Heart right ventricle (tissue), 16 donors: ENCODE measurements around the gene CA10. TPM values are rescaled to one million over a fixed set of nuclear protein-coding genes. Genes with fewer than 3 reads are reported as not detected.

ENCODE experiments used
- ATAC-seq, 8 donors: fragments of 200-7000 bp; cut with Tn5 transposase; one replicate each; pipeline ENCODE4 v1.9.1; 2020; ENCODE audit warnings: mild to moderate bottlenecking in 8 of 8, moderate library complexity in 8 of 8, moderate number of reproducible peaks in 1 of 8
- DNase-seq, 2 donors: peaks; one replicate each; pipeline ENCODE4 v3.0.0-alpha.2; 2020
- H3K27ac ChIP-seq, 10 donors: fragments of 200-600 bp; sonication (generic) in 2 of 10; one replicate each; pipeline versions ENCODE4 v1.5.0 to v1.8.0; 2020 to 2022; ENCODE audit warnings: mild to moderate bottlenecking in 3 of 10
- H3K27me3 ChIP-seq, 7 donors: fragments of 200-600 bp; one replicate each; pipeline ENCODE4 v1.8.0; 2021 to 2022; ENCODE audit warnings: mild to moderate bottlenecking in 2 of 7
- H3K36me3 ChIP-seq, 9 donors: fragments of 200-600 bp; sonication (generic) in 1 of 9; one replicate each; pipeline versions ENCODE4 v1.5.0 to v1.8.0; 2020 to 2022; ENCODE audit warnings: mild to moderate bottlenecking in 2 of 9
- H3K4me1 ChIP-seq, 9 donors: fragments of 200-600 bp; sonication (generic) in 1 of 9; one replicate each; pipeline versions ENCODE4 v1.5.0 to v1.8.0; 2020 to 2022; ENCODE audit warnings: mild to moderate bottlenecking in 4 of 9
- H3K4me3 ChIP-seq, 10 donors: fragments of 200-600 bp; sonication (generic) in 2 of 10; one replicate each; pipeline versions ENCODE4 v1.5.0 to v1.8.0; 2020 to 2022; ENCODE audit warnings: mild to moderate bottlenecking in 7 of 10, moderate library complexity in 2 of 10
- H3K9me3 ChIP-seq, 11 donors: fragments of 200-600 bp in 10 of 11; sonication (generic) in 2 of 11; one replicate each; pipeline versions ENCODE4 v1.5.0 to v1.8.0; 2013 to 2022; ENCODE audit warnings: mild to moderate bottlenecking in 2 of 11, control low read depth in 1 of 11, moderate library complexity in 1 of 11
- CTCF ChIP-seq, 9 donors: fragments of 200-600 bp; sonication (generic) in 2 of 9; IDR thresholded peaks; one replicate each; pipeline versions ENCODE4 v1.5.0 to v1.8.0; 2021 to 2022; ENCODE audit warnings: antibody characterized with exemption in 9 of 9, mild to moderate bottlenecking in 5 of 9, moderate library complexity in 1 of 9
- WGBS, 2 donors: extraction: QIAGEN DNeasy Blood & Tissue Kit; methylation state at CpG; one replicate each; pipeline ENCODE4 v1.1.7; 2013; ENCODE audit warnings: inconsistent platforms in 1 of 2; 5-methylcytosine and 5-hydroxymethylcytosine counted together
- intact Hi-C, 10 donors: fragments of 100-400 bp; cut with DNase I; formaldehyde crosslinking; loops; one replicate each; pipeline versions ENCODE4 v1.11.1 to v1.14.2; 2022
- polyA plus RNA-seq, 2 donors: library from polyadenylated mRNA; stranded (reverse); fragments of 200-250 nt; gene quantifications; one replicate each; pipeline ENCODE4 v1.2.3, GENCODE V29; 2013
- total RNA-seq, 10 donors: library from RNA; stranded (reverse); fragmentation: NEBNext Ultra II Directional in 3 of 10; extraction: Animal tissue kit (Norgen Biotek cat#: 25700) in 3 of 10; gene quantifications; one replicate each; pipeline versions ENCODE4 v1.2.1 to v1.2.4, GENCODE V29; 2021 to 2023
- donor health status: Arrhythmogenic right ventricular cardiomyopathy.
- donor health status: ischemic (EF 13 %, LVEDD 7.1; RV severe dilation, severe dysfunction).
- donor health status: healthy with polysubstance abuse.
- donor health status: DM: no; HTN: yes; CAD: no.
- donor health status: DM: no; HTN: no; CAD: no.
- donor health status: ischemic (EF 25% LVEDD 6.9; RV normal size, moderate dysfunction).
- donor health status: ischemic (EF 25% LVEDD 5.7; RV mildly dilated, moderate dysfunction).
- donor health status: healthy.
- donor health status: DM: yes; HTN: yes; CAD: no.
- donor health status: Ischemic cardiomyopathy.
- donor health status: ischemic (EF 35%, LVEDD 5.7; RV mildly dilated, moderate dysfunction).
- donor health status: nonischemic (EF 11% LVEDD 7.7; RV severe dilation, severe dysfunction).
- donor health status: DM: yes; HTN: yes; CAD: no.
- donor health status: PGD.
- donor health status: ischemic (EF 29% LVEDD 5.4; RV normal size, mild dysfunction).
- donor health status: nonischemic (EF 23%, LVEDD 6.1; RV moderate dilation, normal function).

CA10 gene
- total and polyA plus RNA-seq, 12 donors, result not detected

GRCh38 chr17:51954232-51954765 lies 204.2 kb downstream of the CA10 start:
- no peaks in the 10 kb centered on the region for H3K36me3 ChIP-seq
- no peaks in the 10 kb centered on the region for H3K27me3 ChIP-seq
- no peak for DNase-seq
- H3K4me3 ChIP-seq, result no peak overlapping the region
- intact Hi-C loops, result loop anchor here in 1 of 10 donors (10.0 kb wide), 1 partner anchor 69 kb away; no protein-coding TSS in a partner anchor
- no peak for TF ChIP-seq CTCF (IDR thresholded peaks at IDR 0.05)
- ATAC-seq, result no peak
- no peaks in the 10 kb centered on the region for H3K4me1 ChIP-seq
- no peak overlapping the region for H3K27ac ChIP-seq
- H3K9me3 ChIP-seq, result peaks cover 0 to 3% (median 0%) of the 10 kb centered on the region in 11 donors
- 21 to 30% methylated on average over 2 of the region's 2 CpGs for WGBS, 2 donors

GRCh38 chr17:51951741-51952140 lies 206.8 kb downstream of the CA10 start:
- no peaks in the 10 kb centered on the region for H3K4me1 ChIP-seq
- WGBS, 2 donors, result 5 to 19% methylated on average over 2 of the region's 2 CpGs
- no peak overlapping the region for H3K27ac ChIP-seq
- ATAC-seq (no peak), DNase-seq (no peak)
- no peaks in the 10 kb centered on the region for H3K27me3 ChIP-seq
- intact Hi-C loops, result loop anchor here in 1 of 10 donors (10.0 kb wide), 1 partner anchor 67 kb away; no protein-coding TSS in a partner anchor
- TF ChIP-seq CTCF (IDR thresholded peaks at IDR 0.05), result no peak
- no peak overlapping the region for H3K4me3 ChIP-seq
- no peaks in the 10 kb centered on the region for H3K36me3 ChIP-seq
- peaks cover 0 to 3% (median 0%) of the 10 kb centered on the region in 11 donors for H3K9me3 ChIP-seq

- intact Hi-C loops, result no loop called here
- no peak for TF ChIP-seq CTCF (IDR thresholded peaks at IDR 0.05)
Observed at GRCh38 chr17:51948128-51948527, 210.4 kb downstream of the CA10 start.

GRCh38 chr17:51947160-51947735 lies 211.3 kb downstream of the CA10 start:
- DNase-seq, result no peak
- no peak for TF ChIP-seq CTCF (IDR thresholded peaks at IDR 0.05)
- no peak for ATAC-seq
- intact Hi-C loops, result no loop called here
- Histone ChIP-seq H3K9me3 (no peaks in the 10 kb centered on the region), H3K4me1 (no peaks in the 10 kb centered on the region), H3K36me3 (no peaks in the 10 kb centered on the region), H3K27ac (no peak overlapping the region), H3K27me3 (no peaks in the 10 kb centered on the region), H3K4me3 (no peak overlapping the region)
- 62 to 63% methylated on average over 3 of the region's 3 CpGs for WGBS, 2 donors

More at GRCh38 chr17:51948128-51948527, 210.4 kb downstream of the CA10 start:
- WGBS, 2 donors, result 76 to 78% methylated on average over 4 of the region's 4 CpGs
- H3K9me3 ChIP-seq, result peaks cover 0 to 3% (median 0%) of the 10 kb centered on the region in 11 donors
- DNase-seq, result no peak
- no peak overlapping the region for H3K27ac ChIP-seq
- ATAC-seq, result no peak
- H3K36me3 ChIP-seq, result no peaks in the 10 kb centered on the region
- no peaks in the 10 kb centered on the region for H3K4me1 ChIP-seq
- no peak overlapping the region for H3K4me3 ChIP-seq
- H3K27me3 ChIP-seq, result no peaks in the 10 kb centered on the region
